Naive thymus-derived CD4-positive, alpha-beta T cell (primary cell): ENCODE results near the gene TECPR2. TPM values are rescaled to one million over a fixed set of nuclear protein-coding genes. Genes with fewer than 3 reads are reported as not detected.

Experiments used
- ATAC-seq: fragments of 150-1000 bp; cut with Tn5 transposase; 2 replicates; pipeline ENCODE4 v1.10.0; 2021; ENCODE audit warnings: mild to moderate bottlenecking, moderate library complexity
- CTCF ChIA-PET: fragments of 350-600 bp; sonication (Branson Sonifier 250); formaldehyde crosslinking; loops from one replicate; lab custom pipeline; 2021; ENCODE audit warnings: antibody characterized with exemption; lab: Charles Lee
- POLR2A ChIA-PET: fragments of 350-600 bp; sonication (Branson Sonifier 250); formaldehyde crosslinking; loops from one replicate; lab custom pipeline; 2021; ENCODE audit warnings: antibody characterized with exemption, inconsistent platforms; lab: Charles Lee
- DNase-seq, 9 donors: peaks; one replicate each; pipeline versions ENCODE4 v3.0.0 to v3.0.0-alpha.2; 2020 to 2022; ENCODE audit warnings: mixed read lengths in 1 of 9
- H3K27ac ChIP-seq: one replicate; pipeline ENCODE4 v1.7.0; 2013; ENCODE audit warnings: mild to moderate bottlenecking, low read depth, low read length, moderate library complexity
- H3K27me3 ChIP-seq, 2 donors: one replicate each; pipeline ENCODE4 v1.7.0; 2013; ENCODE audit warnings: low read length in 2 of 2, mild to moderate bottlenecking in 2 of 2, moderate library complexity in 2 of 2; ENCODE audit not compliant: control insufficient read depth in 2 of 2, insufficient read depth in 2 of 2
- H3K36me3 ChIP-seq, 3 experiments: 1 replicate in 2 of 3; 2 replicates in 1 of 3; pipeline ENCODE4 v1.7.0; 2013; ENCODE audit warnings: low read length in 3 of 3, mild to moderate bottlenecking in 3 of 3, moderate library complexity in 1 of 3; ENCODE audit not compliant: insufficient read depth in 3 of 3, control insufficient read depth in 2 of 3
- H3K4me1 ChIP-seq, 2 donors: one replicate each; pipeline ENCODE4 v1.7.0; 2013; ENCODE audit warnings: low read length in 2 of 2, mild to moderate bottlenecking in 2 of 2, moderate library complexity in 1 of 2; ENCODE audit not compliant: control insufficient read depth in 2 of 2, insufficient read depth in 2 of 2
- H3K4me3 ChIP-seq: 2 replicates; pipeline ENCODE4 v1.7.0; 2013; ENCODE audit warnings: mild to moderate bottlenecking, low read length
- H3K9me3 ChIP-seq, 3 experiments: 1 replicate in 2 of 3; 2 replicates in 1 of 3; pipeline ENCODE4 v1.7.0; 2013; ENCODE audit warnings: low read length in 3 of 3; ENCODE audit not compliant: control insufficient read depth in 2 of 3
- H3K27ac Mint-ChIP-seq, 9 donors: one replicate each; pipeline ENCODE4 v1.8.0; 2020 to 2022; ENCODE audit warnings: mixed read lengths in 9 of 9, mild to moderate bottlenecking in 8 of 9, moderate library complexity in 5 of 9, inconsistent platforms in 2 of 9
- H3K27me3 Mint-ChIP-seq, 5 donors: one replicate each; pipeline ENCODE4 v1.8.0; 2021 to 2022; ENCODE audit warnings: mixed read lengths in 5 of 5, mild to moderate bottlenecking in 1 of 5
- H3K36me3 Mint-ChIP-seq, 5 donors: one replicate each; pipeline ENCODE4 v1.8.0; 2020 to 2022; ENCODE audit warnings: mixed read lengths in 5 of 5, mild to moderate bottlenecking in 3 of 5, inconsistent platforms in 1 of 5
- H3K4me1 Mint-ChIP-seq, 7 donors: one replicate each; pipeline ENCODE4 v1.8.0; 2020 to 2022; ENCODE audit warnings: mixed read lengths in 7 of 7, mild to moderate bottlenecking in 3 of 7, inconsistent platforms in 1 of 7
- H3K4me3 Mint-ChIP-seq, 10 donors: one replicate each; pipeline ENCODE4 v1.8.0; 2020 to 2022; ENCODE audit warnings: mild to moderate bottlenecking in 10 of 10, mixed read lengths in 10 of 10, moderate library complexity in 6 of 10, inconsistent platforms in 2 of 10
- H3K9me3 Mint-ChIP-seq, 11 donors: one replicate each; pipeline ENCODE4 v1.8.0; 2020 to 2022; ENCODE audit warnings: mixed read lengths in 11 of 11, mild to moderate bottlenecking in 4 of 11, inconsistent platforms in 1 of 11, moderate library complexity in 1 of 11
- intact Hi-C, 2 donors: fragments of 100-400 bp; cut with micrococcal nuclease; formaldehyde crosslinking; loops; one replicate each; pipeline ENCODE4 v1.15.1; 2023
- polyA plus RNA-seq, 2 donors: library from polyadenylated mRNA; unstranded; fragments of 300-500 nt; fragmentation: Illumina TruSeq; gene quantifications; one replicate each; pipeline ENCODE4 v1.2.3, GENCODE V29; 2021
- total RNA-seq, 6 experiments: library from RNA in 5 of 6; stranded (reverse) in 5 of 6; gene quantifications; 1 replicate in 5 of 6; 2 replicates in 1 of 6; pipeline ENCODE4 v1.2.3 and lab custom pipeline; 2021 to 2026

TECPR2 gene
- total and polyA plus RNA-seq, 7 experiments from 2014 or later, result 5.2 to 12.9 (median 10.0) TPM

- Mint-ChIP-seq H3K27ac (peak overlapping the region; percentile 91 to 99 (median 95)), H3K36me3 (no peaks in the 10 kb centered on the region), H3K4me3 (peak overlapping the region; percentile 86 to 99 (median 90)), H3K27me3 (peaks cover 0 to 4% (median 0%) of the 10 kb centered on the region in 5 donors), H3K9me3 (peaks cover 0 to 12% (median 0%) of the 10 kb centered on the region in 11 donors), H3K4me1 (peaks cover 21 to 69% (median 48%) of the 10 kb centered on the region in 7 donors)
- Histone ChIP-seq H3K4me1 (peaks cover 37% of the 10 kb centered on the region in 2 donors), H3K36me3 (peaks cover 0 to 7% (median 3%) of the 10 kb centered on the region in 3 experiments), H3K9me3 (no peaks in the 10 kb centered on the region), H3K4me3 (peak overlapping the region; percentile 61), H3K27me3 (no peaks in the 10 kb centered on the region), H3K27ac (peak overlapping the region; percentile 87)
- POLR2A ChIA-PET, result interaction anchor here (0.7 to 5.6 kb wide), 6 partner anchors 12 to 191 kb away, joined by 3 to 40 read pairs (median 3); partner anchors contain the start of genes MOK and WDR20
- intact Hi-C loops, result loop anchor here in 1 of 2 donors (1.0 kb wide), 1 partner anchor 195 kb away; no protein-coding TSS in a partner anchor
- DNase-seq (no peak), ATAC-seq (no peak)
- CTCF ChIA-PET, result interaction anchor here (0.5 to 2.0 kb wide), 4 partner anchors 16 to 1076 kb away, joined by 4 to 5 read pairs (median 5); partner anchors contain the start of gene MOK
These were observed 41.9 kb upstream of the TECPR2 start for GRCh38 chr14:102320671-102321455.

GRCh38 chr14:102321456-102322422, 41.0 kb upstream of the TECPR2 start:
- CTCF ChIA-PET, result interaction anchor here (0.5 to 2.0 kb wide), 4 partner anchors 17 to 1076 kb away, joined by 4 to 5 read pairs (median 5); partner anchors contain the start of gene MOK
- Mint-ChIP-seq H3K4me3 (peak overlapping the region in 7 of 10 donors; percentile 6 to 99 (median 36)), H3K4me1 (peaks cover 17 to 61% (median 42%) of the 10 kb centered on the region in 7 donors), H3K27me3 (peaks cover 0 to 2% (median 0%) of the 10 kb centered on the region in 5 donors), H3K9me3 (peaks cover 0 to 8% (median 0%) of the 10 kb centered on the region in 11 donors), H3K27ac (peak overlapping the region in 8 of 9 donors; percentile 4 to 95 (median 71)), H3K36me3 (peaks cover 0 to 5% (median 4%) of the 10 kb centered on the region in 5 donors)
- H3K27ac ChIP-seq, result peak overlapping the region; percentile 25
- H3K9me3 ChIP-seq, result no peaks in the 10 kb centered on the region
- H3K4me1 ChIP-seq, result peaks cover 29 to 30% of the 10 kb centered on the region in 2 donors
- POLR2A ChIA-PET, result interaction anchor here (0.7 kb wide), 1 partner anchor 173 kb away, joined by 3 read pairs; no protein-coding TSS in a partner anchor
- no peaks in the 10 kb centered on the region for H3K27me3 ChIP-seq
- peaks cover 0 to 10% (median 7%) of the 10 kb centered on the region in 3 experiments for H3K36me3 ChIP-seq
- DNase-seq, result no peak
- no peak overlapping the region for H3K4me3 ChIP-seq
- intact Hi-C loops, result no loop called here
- ATAC-seq, result no peak

DNA sequence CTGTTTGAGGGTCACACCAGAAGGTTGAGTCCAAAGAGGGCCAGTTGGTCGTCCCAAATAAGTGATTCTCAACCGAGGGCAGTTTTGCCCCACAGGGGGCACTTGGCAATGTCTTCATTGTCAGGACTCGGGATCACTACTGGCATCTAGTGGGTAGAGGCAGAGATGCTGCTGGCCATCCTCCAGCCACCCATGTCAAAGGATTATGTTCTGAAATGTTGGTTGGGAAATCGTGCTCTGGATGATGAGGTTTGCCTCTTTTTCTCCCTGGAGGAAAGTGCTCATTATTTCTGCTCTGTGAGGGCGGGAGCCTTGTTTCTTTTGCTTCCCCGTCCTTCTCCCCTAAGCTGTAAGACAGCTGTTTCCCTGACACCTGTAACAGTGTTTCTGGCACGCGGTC, 39.6 kb upstream of the TECPR2 start:
- H3K4me3 Mint-ChIP-seq, result peak overlapping the region in 2 of 10 donors; percentile 36 to 66
- DNase-seq, result peak in 2 of 9 donors; percentile 14 to 27
- POLR2A ChIA-PET, result interaction anchor here (0.5 kb wide), 1 partner anchor 105 kb away, joined by 5 read pairs; no protein-coding TSS in a partner anchor

DNA sequence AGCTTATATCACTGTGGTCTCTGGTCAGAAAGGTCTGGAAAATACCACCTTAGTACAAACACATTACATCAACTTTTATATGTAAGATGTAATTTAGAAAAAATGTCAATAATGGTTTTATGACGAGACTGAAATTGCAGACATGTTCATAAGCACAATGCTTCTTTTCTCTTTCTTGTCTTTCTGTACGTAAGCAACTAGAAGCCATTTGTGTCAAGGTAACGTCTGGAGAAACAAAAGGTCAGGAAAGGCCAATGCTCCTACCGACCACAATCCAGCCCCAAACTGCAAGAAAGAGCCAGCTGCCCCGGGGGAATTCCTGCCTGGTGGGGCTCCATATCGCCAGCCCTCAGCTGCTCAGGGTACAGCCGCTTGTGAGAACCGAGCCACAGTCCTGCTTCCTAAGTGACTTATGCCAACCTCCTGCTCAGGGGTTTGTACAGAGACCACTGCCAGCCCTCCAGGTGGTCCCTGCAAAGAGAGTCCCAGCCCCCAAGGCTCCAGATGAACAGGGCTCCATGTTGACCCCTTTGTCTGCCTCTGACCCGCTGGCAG, 36.9 kb upstream of the TECPR2 start:
- Histone ChIP-seq H3K4me1 (peaks cover under 1% of the 10 kb centered on the region in 2 donors), H3K27ac (no peak overlapping the region), H3K36me3 (peaks cover 0 to 10% (median 7%) of the 10 kb centered on the region in 3 experiments), H3K9me3 (no peaks in the 10 kb centered on the region), H3K4me3 (no peak overlapping the region), H3K27me3 (no peaks in the 10 kb centered on the region)
- peaks cover 1 to 26% (median 11%) of the 10 kb centered on the region in 7 donors for H3K4me1 Mint-ChIP-seq
- ATAC-seq, result no peak
- H3K27me3 Mint-ChIP-seq, result no peaks in the 10 kb centered on the region
- no peak overlapping the region for H3K4me3 Mint-ChIP-seq
- peaks cover 0 to 5% (median 4%) of the 10 kb centered on the region in 5 donors for H3K36me3 Mint-ChIP-seq
- DNase-seq, result no peak
- ChIA-PET POLR2A (interaction anchor here (0.7 kb wide), 1 partner anchor 38 kb away, joined by 3 read pairs; no protein-coding TSS in a partner anchor), CTCF (no interaction called here)
- H3K27ac Mint-ChIP-seq, result peak overlapping the region in 2 of 9 donors; percentile 2 to 32
- no peaks in the 10 kb centered on the region for H3K9me3 Mint-ChIP-seq
- intact Hi-C loops, result no loop called here

More for the DNA sequence above, 39.6 kb upstream of the TECPR2 start:
- H3K4me3 ChIP-seq, result no peak overlapping the region
- H3K9me3 Mint-ChIP-seq, result no peaks in the 10 kb centered on the region
- H3K36me3 Mint-ChIP-seq, result peaks cover 0 to 5% (median 4%) of the 10 kb centered on the region in 5 donors
- no peaks in the 10 kb centered on the region for H3K9me3 ChIP-seq
- peaks cover 15 to 47% (median 29%) of the 10 kb centered on the region in 7 donors for H3K4me1 Mint-ChIP-seq
- CTCF ChIA-PET, result interaction anchor here (0.6 kb wide), 2 partner anchors 127 to 192 kb away, joined by 3 to 4 read pairs; no protein-coding TSS in a partner anchor
- intact Hi-C loops, result no loop called here
- no peaks in the 10 kb centered on the region for H3K27me3 Mint-ChIP-seq
- no peaks in the 10 kb centered on the region for H3K27me3 ChIP-seq
- H3K27ac Mint-ChIP-seq, result peak overlapping the region in 6 of 9 donors; percentile 4 to 81 (median 58)
- peaks cover 19 to 20% of the 10 kb centered on the region in 2 donors for H3K4me1 ChIP-seq
- H3K36me3 ChIP-seq, result peaks cover 0 to 10% (median 7%) of the 10 kb centered on the region in 3 experiments
- H3K27ac ChIP-seq, result no peak overlapping the region
- ATAC-seq, result no peak

- ChIA-PET CTCF (no interaction called here), POLR2A (interaction anchor here (0.7 to 1.2 kb wide), 2 partner anchors 10 to 37 kb away, joined by 3 read pairs; no protein-coding TSS in a partner anchor)
- Histone ChIP-seq H3K36me3 (peaks cover 0 to 11% (median 7%) of the 10 kb centered on the region in 3 experiments), H3K4me3 (no peak overlapping the region), H3K4me1 (no peaks in the 10 kb centered on the region), H3K27me3 (no peaks in the 10 kb centered on the region), H3K9me3 (no peaks in the 10 kb centered on the region), H3K27ac (no peak overlapping the region)
- H3K4me1 Mint-ChIP-seq, result peaks cover 0 to 19% (median 11%) of the 10 kb centered on the region in 7 donors
- ATAC-seq, result no peak
- H3K27ac Mint-ChIP-seq, result peak overlapping the region in 1 of 9 donors; percentile 32
- H3K36me3 Mint-ChIP-seq, result peaks cover 0 to 7% (median 4%) of the 10 kb centered on the region in 5 donors
- H3K27me3 Mint-ChIP-seq, result no peaks in the 10 kb centered on the region
- DNase-seq, result no peak
- H3K9me3 Mint-ChIP-seq, result no peaks in the 10 kb centered on the region
- intact Hi-C loops, result no loop called here
- H3K4me3 Mint-ChIP-seq, result no peak overlapping the region
These were observed 36.2 kb upstream of the TECPR2 start for GRCh38 chr14:102326583-102326982.
